NCI-H187 treated with DMSO at 0.1 percent for 48 hours (cell line): ENCODE data around the gene TMPRSS15.

Experiments
- DNase-seq: peaks from one replicate; lab custom pipeline; 2025; lab: John Stamatoyannopoulos, UW

Gene TMPRSS15

GRCh38 chr21:18244671-18245463, 158.7 kb downstream of the TMPRSS15 start, which contains the start of gene CHODL:
Gene CHODL (plus strand): TSS chr21:18244833. CDS start chr21:18245224, 391 bp downstream.
- DNase-seq = no peak

GRCh38 chr21:18235545-18235944, 168.0 kb downstream of the TMPRSS15 start:
- DNase-seq = no peak

- DNase-seq = no peak
Observed at GRCh38 chr21:18228060-18228739, 175.4 kb downstream of the TMPRSS15 start.

GRCh38 chr21:18222346-18222745, 181.2 kb downstream of the TMPRSS15 start:
- DNase-seq = no peak

- DNase-seq = no peak
Observed at GRCh38 chr21:18220498-18220897, 183.1 kb downstream of the TMPRSS15 start.
